IMR-90 (cell line): ENCODE results near the gene NOL4L. TPM values are rescaled to one million over a fixed set of nuclear protein-coding genes. Genes with fewer than 3 reads are reported as not detected.

ENCODE experiments used
- ATAC-seq: fragments of 200-7000 bp; cut with Tn5 transposase; 2 replicates; pipeline ENCODE4 v1.9.1; 2020; ENCODE audit warnings: low read depth, mild to moderate bottlenecking, moderate library complexity
- BruUV-seq: library from RNA; stranded (reverse); fragments of 400-500 nt; replicated peaks from 2 replicates; lab custom pipeline; 2021; lab: Mats Ljungman, UMichigan
- CTCF ChIA-PET: fragments of 300-600 bp; formaldehyde crosslinking; extraction: SDS; loops from one replicate; lab custom pipeline; 2021; ENCODE audit warnings: antibody characterized with exemption; lab: Yijun Ruan, JAX
- POLR2A ChIA-PET: fragments of 300-600 bp; sonication (Branson Sonifier 250); formaldehyde crosslinking; loops from one replicate; lab custom pipeline; 2022; ENCODE audit warnings: antibody characterized with exemption; ENCODE audit not compliant: unreplicated experiment; lab: Charles Lee
- DNase-seq: peaks from one replicate; pipeline ENCODE4 v3.0.0; 2013
- H2AFZ ChIP-seq: replicated peaks from 2 replicates; pipeline ENCODE3; 2013; ENCODE audit warnings: low read length, mild to moderate bottlenecking; ENCODE audit not compliant: poor library complexity
- H2AK5ac ChIP-seq: 2 replicates; pipeline ENCODE4 v1.6.1; 2013; ENCODE audit warnings: low read depth, low read length, inconsistent platforms
- H2AK9ac ChIP-seq: replicated peaks from 2 replicates; pipeline ENCODE3; 2013; ENCODE audit warnings: mild to moderate bottlenecking, low read depth, low read length, moderate library complexity; ENCODE audit not compliant: poor library complexity
- H2BK120ac ChIP-seq: 2 replicates; pipeline ENCODE4 v1.6.1; 2013; ENCODE audit warnings: low read depth, low read length, inconsistent platforms
- H2BK15ac ChIP-seq: 3 replicates; pipeline ENCODE4 v1.6.1; 2013; ENCODE audit warnings: low read depth, low read length, inconsistent platforms
- H2BK20ac ChIP-seq: 2 replicates; pipeline ENCODE4 v1.6.1; 2013; ENCODE audit warnings: low read depth, mild to moderate bottlenecking, inconsistent platforms, low read length, moderate library complexity
- H2BK5ac ChIP-seq: 2 replicates; pipeline ENCODE4 v1.6.1; 2013; ENCODE audit warnings: mild to moderate bottlenecking, low read depth, low read length, inconsistent platforms; ENCODE audit not compliant: poor library complexity, severe bottlenecking
- H3K14ac ChIP-seq: replicated peaks from 2 replicates; pipeline ENCODE4 v1.6.1; 2013; ENCODE audit warnings: low read depth, low read length, inconsistent platforms
- H3K18ac ChIP-seq: 2 replicates; pipeline ENCODE4 v1.6.1; 2013; ENCODE audit warnings: low read depth, low read length, control low read depth
- H3K23ac ChIP-seq: 2 replicates; pipeline ENCODE4 v1.6.1; 2013; ENCODE audit warnings: low read depth, low read length, inconsistent platforms
- H3K27ac ChIP-seq: 2 replicates; pipeline ENCODE4 v1.5.1; 2013; ENCODE audit warnings: mild to moderate bottlenecking, control low read depth, low read length; ENCODE audit not compliant: insufficient read depth
- H3K27me3 ChIP-seq: 2 replicates; pipeline ENCODE4 v1.6.1; 2013; ENCODE audit warnings: low read length; ENCODE audit not compliant: control insufficient read depth, insufficient read depth
- H3K36me3 ChIP-seq: 2 replicates; pipeline ENCODE4 v1.6.1; 2013; ENCODE audit warnings: low read length, mixed read lengths; ENCODE audit not compliant: control insufficient read depth, insufficient read depth
- H3K4ac ChIP-seq: 2 replicates; pipeline ENCODE4 v1.6.1; 2013; ENCODE audit warnings: low read depth, low read length, inconsistent platforms
- H3K4me1 ChIP-seq: 2 replicates; pipeline ENCODE4 v1.6.1; 2013; ENCODE audit warnings: low read length, mixed read lengths; ENCODE audit not compliant: control insufficient read depth, insufficient read depth
- H3K4me2 ChIP-seq: 2 replicates; pipeline ENCODE4 v1.6.1; 2013; ENCODE audit warnings: low read depth, mild to moderate bottlenecking, control low read depth, low read length, moderate library complexity
- H3K4me3 ChIP-seq: 2 replicates; pipeline ENCODE4 v1.5.1; 2013; ENCODE audit warnings: low read depth, mild to moderate bottlenecking, control low read depth, low read length, moderate library complexity; ENCODE audit not compliant: insufficient read depth
- H3K56ac ChIP-seq: 2 replicates; pipeline ENCODE4 v1.6.1; 2013; ENCODE audit warnings: low read length, inconsistent platforms; ENCODE audit not compliant: insufficient read depth; ENCODE audit errors: extremely low read depth
- H3K79me1 ChIP-seq, 2 experiments: 2 replicates each; pipeline ENCODE4 v1.6.1; 2013; ENCODE audit warnings: low read length in 2 of 2, inconsistent platforms in 1 of 2, low read depth in 1 of 2
- H3K9ac ChIP-seq: 2 replicates; pipeline ENCODE4 v1.6.1; 2013; ENCODE audit warnings: low read depth, low read length, control low read depth
- H3K9me1 ChIP-seq: 2 replicates; pipeline ENCODE4 v1.6.1; 2013; ENCODE audit warnings: low read length, inconsistent platforms; ENCODE audit not compliant: insufficient read depth
- H3K9me3 ChIP-seq: 2 replicates; pipeline ENCODE4 v1.6.1; 2013; ENCODE audit warnings: low read length; ENCODE audit not compliant: control insufficient read depth, insufficient read depth
- H4K20me1 ChIP-seq: 2 replicates; pipeline ENCODE4 v1.6.1; 2013; ENCODE audit warnings: low read length, inconsistent platforms; ENCODE audit not compliant: insufficient read depth
- H4K5ac ChIP-seq: 2 replicates; pipeline ENCODE4 v1.6.1; 2013; ENCODE audit warnings: mild to moderate bottlenecking, low read depth, low read length, control low read depth
- H4K8ac ChIP-seq, 2 experiments: 2 replicates each; pipeline ENCODE4 v1.6.1; 2013; ENCODE audit warnings: low read depth in 2 of 2, low read length in 2 of 2, control low read depth in 1 of 2, inconsistent platforms in 1 of 2
- H4K91ac ChIP-seq: 2 replicates; pipeline ENCODE4 v1.6.1; 2013; ENCODE audit warnings: low read depth, low read length, inconsistent platforms; ENCODE audit not compliant: insufficient read depth
- BHLHE40 ChIP-seq: fragments of 150-350 bp; IDR thresholded peaks from 2 replicates; pipeline ENCODE4 v1.6.1; 2016; ENCODE audit warnings: mild to moderate bottlenecking, low read depth, low read length
- CEBPB ChIP-seq: IDR thresholded peaks from 2 replicates; pipeline ENCODE4 v1.6.1; 2012; ENCODE audit warnings: low read depth, low read length, improper control_type of control experiment
- CHD1 ChIP-seq: IDR thresholded peaks from 2 replicates; pipeline ENCODE4 v1.6.1; 2012; ENCODE audit warnings: low read depth, low read length, improper control_type of control experiment
- FOS ChIP-seq: fragments of 150-350 bp; IDR thresholded peaks from 2 replicates; pipeline ENCODE4 v1.6.1; 2016; ENCODE audit warnings: low read depth, low read length
- MAFK ChIP-seq: IDR thresholded peaks from 2 replicates; pipeline ENCODE4 v1.6.1; 2012; ENCODE audit warnings: low read depth, low read length, improper control_type of control experiment
- MAZ ChIP-seq: IDR thresholded peaks from 2 replicates; pipeline ENCODE4 v1.6.1; 2012; ENCODE audit warnings: low read depth, mild to moderate bottlenecking, low read length, improper control_type of control experiment, moderate library complexity, borderline replicate concordance
- MXI1 ChIP-seq: IDR thresholded peaks from 2 replicates; pipeline ENCODE4 v1.6.1; 2012; ENCODE audit warnings: low read depth, mild to moderate bottlenecking, low read length, moderate library complexity, borderline replicate concordance
- NFE2L2 ChIP-seq: fragments of 150-350 bp; IDR thresholded peaks from 2 replicates; pipeline ENCODE4 v1.6.1; 2016; ENCODE audit warnings: low read depth, mild to moderate bottlenecking, low read length
- POLR2A ChIP-seq: IDR thresholded peaks from 2 replicates; pipeline ENCODE4 v1.6.1; 2012; ENCODE audit warnings: mild to moderate bottlenecking, low read depth, low read length
- RAD21 ChIP-seq: IDR thresholded peaks from 2 replicates; pipeline ENCODE4 v1.6.1; 2012; ENCODE audit warnings: low read length, improper control_type of control experiment
- RCOR1 ChIP-seq: IDR thresholded peaks from 2 replicates; pipeline ENCODE4 v1.6.1; 2012; ENCODE audit warnings: mild to moderate bottlenecking, low read length, improper control_type of control experiment; ENCODE audit not compliant: insufficient replicate concordance
- RFX5 ChIP-seq: IDR thresholded peaks from 2 replicates; pipeline ENCODE4 v1.8.0; 2012; ENCODE audit warnings: low read depth, mild to moderate bottlenecking, low read length, moderate library complexity
- SMC3 ChIP-seq: fragments of 150-350 bp; IDR thresholded peaks from 2 replicates; pipeline ENCODE4 v1.6.1; 2016; ENCODE audit warnings: low read depth, mild to moderate bottlenecking, antibody characterized with exemption, low read length, moderate library complexity
- WGBS, 2 experiments: methylation state at CpG; one replicate each; pipeline versions ENCODE4 v1.1.5 to v1.1.7; 2013; ENCODE audit warnings: missing lambda C conversion rate in 2 of 2; ENCODE audit not compliant: insufficient read length in 1 of 2; ENCODE audit errors: extremely low coverage in 2 of 2; 5-methylcytosine and 5-hydroxymethylcytosine counted together
- dilution Hi-C: fragments of 300-500 bp; cut with HindIII; formaldehyde crosslinking; loops from one replicate; pipeline ENCODE4 v1.14.3; 2018; ENCODE audit warnings: low sequenced_read_pairs; ENCODE audit not compliant: unreplicated experiment
- in situ Hi-C: fragments of 300-500 bp; cut with MboI; formaldehyde crosslinking; loops from 3 replicates; pipeline ENCODE4 v1.14.3; 2019; ENCODE audit warnings: low sequenced_read_pairs, inconsistent platforms, mixed read lengths
- intact Hi-C: fragments of 100-400 bp; cut with micrococcal nuclease; formaldehyde crosslinking; loops from 2 replicates; pipeline ENCODE4 v1.10.0; 2022
- polyA plus RNA-seq, 3 experiments: library from polyadenylated mRNA; depleted of rRNA; stranded (reverse); fragments of >200 nt; gene quantifications; 2 replicates each; pipeline ENCODE4 v1.2.3, GENCODE V29; 2012; ENCODE audit warnings: low replicate concordance in 1 of 3
- total RNA-seq: library from RNA; depleted of rRNA; stranded (reverse); fragments of >200 nt; gene quantifications from 2 replicates; pipeline ENCODE4 v1.2.3, GENCODE V29; 2012
- TF ChIP-seq, protein P1 (sequence below): fragments of 150-350 bp; IDR thresholded peaks from 2 replicates; pipeline ENCODE4 v1.6.1; 2016; ENCODE audit warnings: low read depth, mild to moderate bottlenecking, low read length, moderate library complexity, borderline replicate concordance
- TF ChIP-seq, protein P2 (sequence below): conservative IDR thresholded peaks from 2 replicates; pipeline ENCODE4 v1.5.1; 2012; ENCODE audit warnings: mild to moderate bottlenecking, low read depth, low read length, improper control_type of control experiment
- TF ChIP-seq, protein P3 (sequence below): fragments of 150-350 bp; IDR thresholded peaks from 2 replicates; pipeline ENCODE4 v1.6.1; 2017; ENCODE audit warnings: mild to moderate bottlenecking, antibody characterized with exemption, low read length, low read depth

Gene NOL4L
- total and polyA plus RNA-seq, 2 of the 4 experiments (the other 2 are of a cell fraction), result 4.7 to 13.3 TPM

DNA sequence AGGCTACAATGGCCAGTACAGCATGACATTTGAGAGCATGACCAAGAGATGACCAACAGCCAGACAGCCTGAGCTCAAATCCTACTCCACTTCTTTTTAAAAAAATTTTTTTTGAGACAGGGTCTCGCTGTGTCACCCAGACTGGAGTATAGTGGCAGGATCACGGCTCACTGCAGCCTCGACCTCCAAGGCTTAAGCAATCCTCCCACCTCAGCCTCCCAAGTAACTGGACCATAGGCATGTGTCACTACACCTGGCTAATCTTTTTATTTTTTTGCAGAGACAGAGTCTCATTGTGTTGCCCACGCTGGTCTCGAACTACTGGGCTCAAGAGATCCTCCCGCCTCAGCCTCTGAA, 42.9 kb downstream of the NOL4L start:
- Histone ChIP-seq H3K4me3 (no peak overlapping the region), H2AK9ac (no peak overlapping the region), H3K9me3 (no peaks in the 10 kb centered on the region), H2AFZ (no peak overlapping the region), H3K27ac (no peak overlapping the region), H3K27me3 (peaks cover 18% of the 10 kb centered on the region), H3K23ac (no peak overlapping the region), H4K8ac (no peak overlapping the region), H3K4me2 (no peak overlapping the region), H3K9me1 (peaks cover 5% of the 10 kb centered on the region; the same call in 1 of the 2 replicates), H3K14ac (no peak overlapping the region), H3K9ac (no peak overlapping the region), H3K4ac (no peak overlapping the region), H2AK5ac (no peak overlapping the region), H3K79me1 (no peaks in the 10 kb centered on the region), H4K20me1 (no peaks in the 10 kb centered on the region), H2BK120ac (no peak overlapping the region), H4K5ac (no peak overlapping the region), H3K18ac (no peak overlapping the region), H2BK20ac (no peak overlapping the region), H4K91ac (no peak overlapping the region), H2BK5ac (no peak overlapping the region), H3K4me1 (peaks cover under 1% of the 10 kb centered on the region; the same call in 1 of the 2 replicates), H2BK15ac (no peak overlapping the region), H3K36me3 (no peaks in the 10 kb centered on the region), H3K56ac (no peak overlapping the region)
- DNase-seq (no peak), ATAC-seq (no peak)
- CTCF ChIA-PET, result no interaction called here
- in situ Hi-C loops, result no loop called here
- 84% methylated on average over 3 of the region's 6 CpGs; no CpG with 5 or more reads in 1 of the 2 experiments for WGBS, 2 experiments
- BruUV-seq, result no TSS peak
- TF ChIP-seq, protein P1, sequence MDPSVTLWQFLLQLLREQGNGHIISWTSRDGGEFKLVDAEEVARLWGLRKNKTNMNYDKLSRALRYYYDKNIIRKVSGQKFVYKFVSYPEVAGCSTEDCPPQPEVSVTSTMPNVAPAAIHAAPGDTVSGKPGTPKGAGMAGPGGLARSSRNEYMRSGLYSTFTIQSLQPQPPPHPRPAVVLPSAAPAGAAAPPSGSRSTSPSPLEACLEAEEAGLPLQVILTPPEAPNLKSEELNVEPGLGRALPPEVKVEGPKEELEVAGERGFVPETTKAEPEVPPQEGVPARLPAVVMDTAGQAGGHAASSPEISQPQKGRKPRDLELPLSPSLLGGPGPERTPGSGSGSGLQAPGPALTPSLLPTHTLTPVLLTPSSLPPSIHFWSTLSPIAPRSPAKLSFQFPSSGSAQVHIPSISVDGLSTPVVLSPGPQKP, result no peak
- TF ChIP-seq, protein P2, sequence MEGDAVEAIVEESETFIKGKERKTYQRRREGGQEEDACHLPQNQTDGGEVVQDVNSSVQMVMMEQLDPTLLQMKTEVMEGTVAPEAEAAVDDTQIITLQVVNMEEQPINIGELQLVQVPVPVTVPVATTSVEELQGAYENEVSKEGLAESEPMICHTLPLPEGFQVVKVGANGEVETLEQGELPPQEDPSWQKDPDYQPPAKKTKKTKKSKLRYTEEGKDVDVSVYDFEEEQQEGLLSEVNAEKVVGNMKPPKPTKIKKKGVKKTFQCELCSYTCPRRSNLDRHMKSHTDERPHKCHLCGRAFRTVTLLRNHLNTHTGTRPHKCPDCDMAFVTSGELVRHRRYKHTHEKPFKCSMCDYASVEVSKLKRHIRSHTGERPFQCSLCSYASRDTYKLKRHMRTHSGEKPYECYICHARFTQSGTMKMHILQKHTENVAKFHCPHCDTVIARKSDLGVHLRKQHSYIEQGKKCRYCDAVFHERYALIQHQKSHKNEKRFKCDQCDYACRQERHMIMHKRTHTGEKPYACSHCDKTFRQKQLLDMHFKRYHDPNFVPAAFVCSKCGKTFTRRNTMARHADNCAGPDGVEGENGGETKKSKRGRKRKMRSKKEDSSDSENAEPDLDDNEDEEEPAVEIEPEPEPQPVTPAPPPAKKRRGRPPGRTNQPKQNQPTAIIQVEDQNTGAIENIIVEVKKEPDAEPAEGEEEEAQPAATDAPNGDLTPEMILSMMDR, result no peak
- TF ChIP-seq CHD1 (no peak), RCOR1 (no peak), CEBPB (no peak), SMC3 (no peak), RAD21 (no peak), MAFK (no peak), RFX5 (no peak), POLR2A (no peak), MAZ (no peak), BHLHE40 (no peak), NFE2L2 (no peak), MXI1 (no peak), FOS (no peak)
- TF ChIP-seq, protein P3, sequence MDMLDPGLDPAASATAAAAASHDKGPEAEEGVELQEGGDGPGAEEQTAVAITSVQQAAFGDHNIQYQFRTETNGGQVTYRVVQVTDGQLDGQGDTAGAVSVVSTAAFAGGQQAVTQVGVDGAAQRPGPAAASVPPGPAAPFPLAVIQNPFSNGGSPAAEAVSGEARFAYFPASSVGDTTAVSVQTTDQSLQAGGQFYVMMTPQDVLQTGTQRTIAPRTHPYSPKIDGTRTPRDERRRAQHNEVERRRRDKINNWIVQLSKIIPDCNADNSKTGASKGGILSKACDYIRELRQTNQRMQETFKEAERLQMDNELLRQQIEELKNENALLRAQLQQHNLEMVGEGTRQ, result no peak
- POLR2A ChIA-PET, result no interaction called here
- dilution Hi-C loops, result no loop called here
- intact Hi-C loops, result no loop called here
